GM18517 (cell line): ENCODE results near the gene MACROD2.

Experiments used
- ATAC-seq: cut with Tn5 transposase; IDR thresholded peaks from one replicate; pipeline ENCODE4 v1.9.1; 2021; ENCODE audit warnings: mild to moderate bottlenecking, moderate library complexity; ENCODE audit not compliant: unreplicated experiment

MACROD2 gene

DNA sequence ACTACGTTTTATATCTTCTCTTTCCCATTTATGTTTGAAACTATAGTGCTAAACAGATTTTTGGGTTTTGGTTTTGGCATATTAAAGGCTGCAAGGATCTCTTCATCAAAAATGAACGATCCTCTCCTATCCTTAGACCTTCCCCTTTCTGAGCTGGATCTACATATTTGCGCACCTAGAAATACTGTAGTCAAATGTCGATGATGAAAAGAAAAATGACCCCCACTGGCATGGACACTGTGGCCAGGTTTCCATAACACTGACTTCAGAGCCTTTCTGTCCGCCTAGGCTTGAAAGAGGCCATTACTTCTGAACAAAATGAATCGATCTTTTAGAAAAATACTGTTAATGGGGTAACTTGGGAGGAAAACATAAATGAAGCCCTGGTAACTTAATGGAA is 336.3 kb downstream of the MACROD2 start:
- no peak for ATAC-seq

GRCh38 chr20:14332866-14333265 is 337.6 kb downstream of the MACROD2 start:
- no peak for ATAC-seq

- ATAC-seq, result no peak
Measured at GRCh38 chr20:14333721-14334120, 338.4 kb downstream of the MACROD2 start.

DNA sequence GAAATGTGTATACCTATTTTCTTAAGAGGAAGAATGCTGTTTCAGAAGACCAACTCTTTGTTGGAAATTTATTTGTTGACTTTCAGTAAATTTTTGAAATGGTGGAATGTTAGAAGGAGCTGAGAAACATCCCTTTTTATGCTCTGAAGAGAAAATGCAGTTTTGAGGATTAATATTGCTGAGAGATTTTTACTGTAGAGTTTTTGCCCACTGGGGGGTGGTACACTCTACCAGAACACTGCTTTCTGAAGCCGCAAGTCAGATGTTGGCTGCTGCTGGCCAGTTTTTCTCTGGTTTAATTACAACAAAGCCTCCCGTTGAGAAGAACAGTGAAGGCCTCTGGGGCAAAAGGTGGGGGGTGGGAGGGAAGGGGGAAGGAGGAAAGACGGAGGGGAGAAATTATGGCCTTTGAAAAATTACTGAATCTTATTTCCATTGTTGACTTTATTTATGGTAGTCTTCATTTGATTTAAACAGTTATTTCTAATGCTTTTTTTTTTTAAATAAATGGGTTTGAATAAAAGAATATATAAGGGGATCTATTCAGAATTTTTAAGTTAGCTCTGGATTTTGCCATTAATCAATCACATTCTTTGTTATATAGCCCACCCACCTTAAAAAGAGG is 339.1 kb downstream of the MACROD2 start:
- no peak for ATAC-seq

DNA sequence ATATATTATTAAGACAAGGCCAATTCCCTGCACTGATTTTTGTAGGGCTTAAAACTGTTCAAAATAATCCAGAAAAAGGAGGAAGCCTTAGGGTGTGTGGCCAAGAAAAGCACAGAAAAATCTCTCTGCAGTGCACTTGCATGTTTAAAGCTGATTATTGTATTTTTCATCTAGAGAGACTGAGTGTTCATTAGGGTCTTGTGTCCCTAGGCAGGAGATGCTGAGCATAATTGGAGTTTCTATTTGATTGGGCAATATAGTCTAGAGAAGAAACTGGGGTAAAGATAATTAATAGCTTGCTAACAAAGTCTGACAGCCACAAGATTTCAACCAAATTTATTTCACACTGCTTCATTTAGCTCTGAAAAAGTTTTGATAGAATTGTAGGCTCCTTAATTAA is 339.7 kb downstream of the MACROD2 start:
- ATAC-seq, result no peak

- no peak for ATAC-seq
Measured at GRCh38 chr20:14336686-14337085, 341.4 kb downstream of the MACROD2 start.

DNA sequence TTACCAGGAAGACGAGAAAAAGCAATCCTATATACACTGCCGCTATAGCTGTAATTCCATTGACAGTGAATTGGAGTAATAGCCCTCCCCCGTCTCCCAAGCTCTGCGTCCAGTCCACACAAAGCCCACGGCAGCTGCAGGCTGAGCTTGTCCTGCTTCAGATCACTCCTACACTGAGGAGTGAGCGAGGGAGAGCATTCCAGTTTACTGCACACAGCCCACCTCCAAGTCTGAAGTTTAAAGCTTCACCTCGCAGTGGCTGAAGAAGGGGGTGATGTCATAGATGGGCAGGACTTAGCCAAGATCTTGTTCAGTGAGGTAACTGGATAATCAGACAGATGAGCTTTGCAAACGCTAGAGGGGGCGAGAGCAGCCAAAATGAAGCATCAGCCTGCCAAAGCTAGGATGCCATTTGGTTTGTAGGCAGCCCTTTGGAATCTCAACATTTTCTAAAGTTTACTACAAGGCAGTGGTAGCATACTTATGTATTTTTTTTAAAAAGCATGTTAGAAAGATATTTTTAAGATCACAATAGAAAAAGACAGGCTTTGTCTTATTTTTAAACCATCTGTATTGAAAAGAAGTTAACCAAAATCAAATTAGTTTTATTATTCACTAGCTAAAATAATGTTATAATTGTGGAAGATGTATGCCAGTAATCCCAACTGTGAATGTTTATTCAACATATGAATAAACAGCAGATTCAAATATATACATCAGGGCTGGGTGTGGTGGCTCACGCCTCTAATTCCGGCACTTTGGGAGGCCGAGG is 342.3 kb downstream of the MACROD2 start, which contains the start of gene FLRT3:
FLRT3 (minus strand) TSS at position 213 of the 772 bp plus-strand sequence. CDS start 10,106 bp downstream, outside the sequence.
- peak; percentile 98 for ATAC-seq

GRCh38 chr20:14341801-14342200 is 346.5 kb downstream of the MACROD2 start:
- ATAC-seq, result no peak

DNA sequence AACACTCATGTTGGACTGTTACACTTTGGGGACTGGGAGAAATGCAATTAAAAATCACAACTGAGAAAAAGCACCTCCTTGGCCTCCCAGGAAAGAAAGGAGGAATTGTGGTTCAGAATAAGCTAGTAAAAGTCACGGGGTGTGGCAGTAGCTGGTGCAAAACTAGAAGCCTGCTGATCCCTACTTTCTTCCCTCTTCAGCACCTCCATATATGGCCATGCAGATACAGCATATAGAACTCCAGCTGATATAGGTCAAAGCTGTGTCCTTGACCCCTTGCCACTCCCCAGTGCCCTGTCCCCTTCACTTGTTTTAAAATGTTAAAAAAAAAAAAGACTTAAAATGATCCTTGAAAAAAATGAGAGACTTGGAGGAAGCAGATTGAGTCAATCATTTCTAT is 347.6 kb downstream of the MACROD2 start:
- ATAC-seq, result no peak

DNA sequence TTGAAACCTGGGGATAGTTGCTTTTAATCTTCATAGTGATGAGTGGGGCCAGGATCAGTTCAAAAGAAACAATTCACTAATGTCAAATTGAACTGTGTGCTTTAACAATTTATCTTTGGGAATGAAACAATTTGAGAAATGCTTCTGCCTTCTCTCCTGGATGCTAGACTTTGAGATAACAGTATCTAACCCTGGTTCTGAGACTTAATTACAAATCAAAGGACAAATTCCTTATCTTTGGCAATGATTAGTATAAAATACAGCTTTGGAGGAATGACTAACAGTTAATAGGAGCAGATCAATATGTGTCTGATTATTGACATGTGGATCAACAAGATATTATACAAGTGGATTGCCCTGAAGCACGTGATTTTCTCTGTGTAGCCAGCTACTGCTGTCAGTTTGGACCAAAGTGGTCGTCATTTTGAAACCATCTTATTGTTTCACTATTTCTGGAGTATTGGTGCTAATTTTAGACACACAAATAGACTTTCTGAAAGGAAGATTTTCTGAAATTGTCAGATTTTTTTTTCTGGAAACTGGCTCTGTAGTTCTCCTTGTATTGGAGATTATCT is 348.3 kb downstream of the MACROD2 start:
- peak; percentile 45 for ATAC-seq

DNA sequence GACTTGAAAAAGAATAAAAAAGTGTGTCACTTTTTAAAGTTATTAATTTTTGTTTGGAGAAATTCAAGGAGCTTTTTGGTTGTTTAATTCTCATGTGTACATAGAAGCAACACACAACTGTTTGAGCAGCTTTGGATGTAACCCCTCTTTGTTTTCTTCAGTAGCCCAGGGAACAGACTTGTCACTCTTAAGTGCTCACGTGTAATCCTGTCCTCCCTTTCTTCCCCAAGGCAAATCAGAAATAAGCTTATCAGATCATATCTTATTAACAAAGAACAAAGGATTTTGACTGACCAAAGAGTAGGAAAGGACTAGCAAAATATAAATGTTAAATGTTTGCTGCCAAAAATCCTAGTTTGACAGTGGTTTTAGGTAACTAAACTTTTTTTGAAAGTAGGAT is 349.4 kb downstream of the MACROD2 start:
- no peak for ATAC-seq

- no peak for ATAC-seq
Measured at GRCh38 chr20:14355791-14356190, 360.5 kb downstream of the MACROD2 start.

DNA sequence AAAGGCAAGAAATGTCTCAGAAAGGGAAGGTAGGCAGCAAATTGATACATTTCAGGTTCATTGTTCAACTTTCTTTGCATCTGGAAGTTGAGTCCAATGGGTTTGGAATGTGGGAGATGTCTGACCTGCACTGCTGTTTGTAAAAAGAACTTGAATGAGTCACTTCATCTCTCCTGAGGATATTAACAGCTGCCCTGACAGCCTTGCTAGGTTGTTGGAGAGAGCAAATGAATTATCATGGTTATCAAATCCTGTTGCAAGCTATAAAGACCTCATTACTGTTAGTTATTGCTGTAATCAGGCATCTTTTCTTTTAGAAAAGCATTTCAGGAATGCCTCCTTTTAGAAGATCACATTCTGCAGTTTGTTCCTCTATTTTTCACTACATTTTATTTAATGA is 365.1 kb downstream of the MACROD2 start:
- ATAC-seq, result no peak

DNA sequence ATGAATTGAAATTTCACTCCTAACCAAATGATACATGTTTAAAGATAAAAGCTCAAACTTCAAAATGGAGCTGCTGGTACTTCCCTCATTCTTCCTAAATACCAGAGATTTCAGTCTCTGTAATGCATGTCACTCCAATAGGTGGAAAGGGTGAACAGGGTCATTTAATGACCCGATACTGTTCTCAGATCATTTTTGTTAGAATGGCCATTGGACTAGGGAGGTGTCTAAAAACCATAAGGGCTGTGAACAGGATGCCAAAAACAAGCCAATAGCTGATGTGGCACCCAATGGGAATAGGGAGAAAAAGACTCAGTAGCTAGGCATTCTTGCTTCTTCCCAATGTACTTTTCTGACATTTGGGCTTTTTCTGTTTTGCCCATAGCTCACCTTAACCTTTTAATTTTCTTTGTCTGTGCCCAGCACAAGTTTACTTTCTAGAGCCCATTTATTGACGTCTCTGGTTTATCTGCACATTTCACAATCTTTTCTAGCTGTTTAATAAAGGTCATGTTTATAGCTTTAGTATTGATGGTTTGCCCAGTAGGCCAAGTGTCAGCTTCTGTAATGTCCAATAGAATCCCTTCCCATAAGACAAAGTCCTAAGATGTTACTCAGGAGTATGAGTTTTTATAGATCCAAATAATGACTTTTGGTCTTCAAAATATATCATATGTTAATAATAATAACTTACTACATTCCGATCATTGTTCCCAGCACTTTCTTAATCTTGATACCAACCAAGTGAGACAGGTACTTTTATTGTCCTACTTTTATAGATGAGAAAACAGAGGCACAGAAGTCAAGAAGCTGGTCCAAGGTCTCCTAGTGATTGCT is 366.4 kb downstream of the MACROD2 start:
- no peak for ATAC-seq

- no peak for ATAC-seq
Measured at GRCh38 chr20:14374196-14374595, 378.9 kb downstream of the MACROD2 start.

GRCh38 chr20:14375416-14375985 is 380.2 kb downstream of the MACROD2 start:
- no peak for ATAC-seq

DNA sequence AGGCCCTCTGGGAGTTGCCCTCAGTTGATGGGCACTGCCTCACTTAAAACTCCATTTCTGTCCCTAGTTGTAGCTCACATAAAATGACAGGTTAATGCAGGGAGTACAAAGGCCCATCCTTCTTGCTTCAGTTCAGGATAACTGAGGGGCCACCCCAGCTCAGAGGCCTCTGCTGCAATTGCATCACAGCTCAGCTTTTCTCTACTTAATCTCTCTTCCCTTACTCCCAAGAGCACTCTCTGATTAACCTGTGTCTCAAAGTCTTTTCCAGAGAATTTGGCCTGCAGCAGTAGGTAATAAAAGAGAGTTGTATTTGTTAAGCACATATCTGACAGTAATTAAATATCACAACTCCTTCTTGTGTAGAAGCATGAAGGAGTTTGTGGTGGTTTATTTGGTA is 383.0 kb downstream of the MACROD2 start:
- ATAC-seq, result no peak

GRCh38 chr20:14383335-14383734 is 388.0 kb downstream of the MACROD2 start:
- ATAC-seq, result no peak

DNA sequence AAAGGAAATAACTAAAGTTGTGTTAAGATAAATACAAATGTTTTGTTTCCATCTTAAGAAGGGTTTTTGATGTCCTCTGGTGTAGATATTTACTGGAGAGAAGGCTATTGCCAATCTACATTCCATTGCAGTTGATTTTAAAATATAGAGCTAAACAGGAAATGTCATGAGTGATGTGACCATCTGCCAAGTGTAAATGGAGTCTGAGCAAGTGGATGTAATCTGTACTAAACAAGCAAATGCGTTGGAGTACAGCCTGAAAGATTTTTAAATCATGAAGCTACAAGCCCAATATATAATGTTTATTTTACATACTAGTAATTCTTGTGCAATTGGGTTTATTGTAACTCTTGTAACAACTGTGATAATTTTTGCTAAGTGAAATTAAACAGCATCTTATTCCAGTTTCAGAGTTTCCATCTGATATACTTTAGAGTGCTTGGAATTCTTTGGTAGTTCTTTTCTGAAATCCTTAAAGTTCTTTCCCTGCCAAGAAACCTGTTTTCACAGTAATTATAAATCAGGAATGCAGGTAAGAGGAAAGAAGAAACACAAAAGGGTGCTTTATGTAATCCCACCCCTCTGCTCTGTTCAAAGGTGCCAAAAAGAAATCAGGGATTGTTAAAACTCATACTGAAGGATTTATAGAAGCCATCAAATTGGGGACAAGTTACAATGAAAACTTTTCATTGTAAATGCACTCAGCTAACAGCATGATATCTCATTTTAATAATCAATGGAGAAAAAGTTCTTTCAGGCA is 389.3 kb downstream of the MACROD2 start:
- ATAC-seq, result no peak

GRCh38 chr20:14385176-14385740 is 389.9 kb downstream of the MACROD2 start:
- no peak for ATAC-seq
